WTC11 (cell line): Measurements from ENCODE around the gene ARHGAP23.
"Not testable (repeated sequence)": the region's sequence is repeated elsewhere in the genome, so short reads cannot be mapped to it uniquely, and the experiment has no call there.

Source experiments
- CREM ChIP-seq: sonication (generic); formaldehyde crosslinking; IDR thresholded peaks from 2 replicates; pipeline ENCODE4 v1.8.1; 2022; ENCODE audit warnings: mild to moderate bottlenecking, missing genetic modification reagents, moderate library complexity
- FOXP1 ChIP-seq: sonication (generic); formaldehyde crosslinking; IDR thresholded peaks from 2 replicates; pipeline ENCODE4 v1.8.0; 2022; ENCODE audit warnings: missing genetic modification reagents, mild to moderate bottlenecking, moderate library complexity, borderline replicate concordance
- PREB ChIP-seq: sonication (generic); formaldehyde crosslinking; IDR thresholded peaks from 2 replicates; pipeline ENCODE4 v1.8.1; 2022; ENCODE audit warnings: mild to moderate bottlenecking, missing genetic modification reagents, moderate library complexity, borderline replicate concordance
- RELA ChIP-seq: sonication (generic); formaldehyde crosslinking; IDR thresholded peaks from 2 replicates; pipeline ENCODE4 v1.8.1; 2022; ENCODE audit warnings: missing genetic modification reagents, mild to moderate bottlenecking, borderline replicate concordance
- SP1 ChIP-seq: sonication (generic); formaldehyde crosslinking; conservative IDR thresholded peaks from 2 replicates; pipeline ENCODE4 v1.8.1; 2022; ENCODE audit warnings: missing genetic modification reagents
- TF ChIP-seq, protein P1 (sequence below): fragments of 200-600 bp; IDR thresholded peaks from 2 replicates; pipeline ENCODE4 v1.8.0; 2022; ENCODE audit warnings: antibody characterized with exemption
- TF ChIP-seq, protein P2 (sequence below): sonication (generic); formaldehyde crosslinking; IDR thresholded peaks from 2 replicates; pipeline ENCODE4 v1.8.0; 2022; ENCODE audit warnings: mild to moderate bottlenecking, missing genetic modification reagents

DNA sequence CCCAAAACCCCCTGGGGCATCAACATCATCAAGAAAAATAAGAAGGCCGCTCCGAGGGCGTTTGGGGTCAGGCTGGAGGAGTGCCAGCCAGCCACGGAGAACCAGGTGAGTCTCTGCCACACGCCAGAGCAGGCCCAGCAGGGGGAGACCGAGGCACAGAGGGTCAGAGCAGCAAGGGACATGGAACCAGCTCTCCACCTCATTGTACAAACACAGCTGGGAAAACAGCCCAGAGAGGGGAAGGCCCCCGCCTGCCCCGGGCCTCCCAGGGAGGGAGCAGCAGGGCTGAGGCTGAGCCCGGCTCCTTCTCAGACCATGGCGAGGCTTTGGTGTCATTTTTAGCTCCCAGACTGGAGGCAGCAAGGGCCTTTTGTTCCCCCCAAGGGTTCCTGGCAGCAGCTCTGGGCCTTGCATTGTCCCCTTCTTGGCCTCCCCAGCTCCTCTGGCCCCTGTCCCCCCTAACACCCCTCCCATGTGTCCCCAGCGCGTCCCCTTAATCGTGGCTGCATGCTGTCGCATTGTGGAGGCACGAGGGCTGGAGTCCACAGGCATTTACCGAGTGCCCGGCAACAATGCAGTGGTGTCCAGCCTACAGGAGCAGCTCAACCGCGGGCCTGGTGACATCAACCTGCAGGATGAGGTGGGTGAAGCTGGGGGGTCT lies 53.9 kb downstream of the ARHGAP23 start:
- TF ChIP-seq, protein P1, sequence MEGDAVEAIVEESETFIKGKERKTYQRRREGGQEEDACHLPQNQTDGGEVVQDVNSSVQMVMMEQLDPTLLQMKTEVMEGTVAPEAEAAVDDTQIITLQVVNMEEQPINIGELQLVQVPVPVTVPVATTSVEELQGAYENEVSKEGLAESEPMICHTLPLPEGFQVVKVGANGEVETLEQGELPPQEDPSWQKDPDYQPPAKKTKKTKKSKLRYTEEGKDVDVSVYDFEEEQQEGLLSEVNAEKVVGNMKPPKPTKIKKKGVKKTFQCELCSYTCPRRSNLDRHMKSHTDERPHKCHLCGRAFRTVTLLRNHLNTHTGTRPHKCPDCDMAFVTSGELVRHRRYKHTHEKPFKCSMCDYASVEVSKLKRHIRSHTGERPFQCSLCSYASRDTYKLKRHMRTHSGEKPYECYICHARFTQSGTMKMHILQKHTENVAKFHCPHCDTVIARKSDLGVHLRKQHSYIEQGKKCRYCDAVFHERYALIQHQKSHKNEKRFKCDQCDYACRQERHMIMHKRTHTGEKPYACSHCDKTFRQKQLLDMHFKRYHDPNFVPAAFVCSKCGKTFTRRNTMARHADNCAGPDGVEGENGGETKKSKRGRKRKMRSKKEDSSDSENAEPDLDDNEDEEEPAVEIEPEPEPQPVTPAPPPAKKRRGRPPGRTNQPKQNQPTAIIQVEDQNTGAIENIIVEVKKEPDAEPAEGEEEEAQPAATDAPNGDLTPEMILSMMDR: not testable (repeated sequence)
- TF ChIP-seq SP1 (CRISPR knock-in tag); PREB (CRISPR knock-in tag); CREM (CRISPR knock-in tag); RELA; FOXP1 (CRISPR knock-in tag): not testable (repeated sequence)
- TF ChIP-seq, protein P2, sequence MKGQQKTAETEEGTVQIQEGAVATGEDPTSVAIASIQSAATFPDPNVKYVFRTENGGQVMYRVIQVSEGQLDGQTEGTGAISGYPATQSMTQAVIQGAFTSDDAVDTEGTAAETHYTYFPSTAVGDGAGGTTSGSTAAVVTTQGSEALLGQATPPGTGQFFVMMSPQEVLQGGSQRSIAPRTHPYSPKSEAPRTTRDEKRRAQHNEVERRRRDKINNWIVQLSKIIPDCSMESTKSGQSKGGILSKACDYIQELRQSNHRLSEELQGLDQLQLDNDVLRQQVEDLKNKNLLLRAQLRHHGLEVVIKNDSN: not testable (repeated sequence)
